Measurements from ENCODE around the gene MTMR1.
A peak's percentile ranks its signal among the peaks of the same experiment; 100 is the strongest.

The MTMR1 gene

GRCh38 chrX:150736475-150736874 is 43.3 kb downstream of the MTMR1 start:
- peak overlapping the region in 8 of 11 experiments; percentile 5 to 50 (median 35); a peak in 8 of 22 replicates for H3K9ac ChIP-seq
- no peak for TF ChIP-seq Cebpa-rat (IDR thresholded peaks at IDR 0.05)
- peak overlapping the region; percentile 44 to 71 (median 62) for H3K4me2 ChIP-seq
- peaks cover 8 to 17% (median 13%) of the 10 kb centered on the region in 10 experiments; a peak in 17 of 20 replicates for H3K4me1 ChIP-seq
- H4K20me1 ChIP-seq = no peaks in the 10 kb centered on the region
- no peak overlapping the region for H3K4me3 ChIP-seq
- H3K9me3 ChIP-seq (replicated peaks in 1 of 11) = no peaks in the 10 kb centered on the region
- no peaks in the 10 kb centered on the region for H3K27me3 ChIP-seq
- H3K27ac ChIP-seq = peak overlapping the region in 10 of 11 experiments; percentile 39 to 73 (median 61); a peak in 18 of 22 replicates
- peaks cover 10 to 48% (median 28%) of the 10 kb centered on the region in 11 experiments; a peak in 17 of 22 replicates for H3K36me3 ChIP-seq

GRCh38 chrX:150752124-150752523 is 58.9 kb downstream of the MTMR1 start:
- no peak for TF ChIP-seq Cebpa-rat (IDR thresholded peaks at IDR 0.05)
- Histone ChIP-seq H3K27ac (no peak overlapping the region), H3K4me3 (no peak overlapping the region), H4K20me1 (no peaks in the 10 kb centered on the region), H3K36me3 (peaks cover 0 to 18% (median 0%) of the 10 kb centered on the region in 11 experiments; a peak in 4 of 22 replicates), H3K27me3 (no peaks in the 10 kb centered on the region), H3K4me1 (no peaks in the 10 kb centered on the region), H3K4me2 (no peak overlapping the region), H3K9me3 (replicated peaks in 1 of 11) (no peaks in the 10 kb centered on the region; a peak in 1 of 22 replicates), H3K9ac (no peak overlapping the region)

GRCh38 chrX:150753357-150753756 is 60.2 kb downstream of the MTMR1 start:
- H3K36me3 ChIP-seq = peaks cover 0 to 18% (median 0%) of the 10 kb centered on the region in 11 experiments; a peak in 4 of 22 replicates
- no peaks in the 10 kb centered on the region; a peak in 1 of 22 replicates for H3K9me3 ChIP-seq (replicated peaks in 1 of 11)
- H4K20me1 ChIP-seq = no peaks in the 10 kb centered on the region
- H3K4me1 ChIP-seq = no peaks in the 10 kb centered on the region
- H3K27ac ChIP-seq = no peak overlapping the region
- H3K4me2 ChIP-seq = no peak overlapping the region
- H3K4me3 ChIP-seq = no peak overlapping the region
- no peaks in the 10 kb centered on the region for H3K27me3 ChIP-seq
- H3K9ac ChIP-seq = no peak overlapping the region
- TF ChIP-seq Cebpa-rat (IDR thresholded peaks at IDR 0.05) = no peak

- Histone ChIP-seq H3K36me3 (peaks cover 0 to 18% (median 0%) of the 10 kb centered on the region in 11 experiments; a peak in 4 of 22 replicates), H3K4me2 (no peak overlapping the region), H3K9me3 (replicated peaks in 1 of 11) (no peaks in the 10 kb centered on the region; a peak in 1 of 22 replicates), H3K4me1 (no peaks in the 10 kb centered on the region), H3K4me3 (no peak overlapping the region), H4K20me1 (no peaks in the 10 kb centered on the region), H3K9ac (no peak overlapping the region), H3K27ac (no peak overlapping the region), H3K27me3 (no peaks in the 10 kb centered on the region)
- no peak for TF ChIP-seq Cebpa-rat (IDR thresholded peaks at IDR 0.05)
Measured at GRCh38 chrX:150753968-150754367, 60.8 kb downstream of the MTMR1 start.

GRCh38 chrX:150757371-150757770 is 64.2 kb downstream of the MTMR1 start:
- H3K9ac ChIP-seq = no peak overlapping the region
- H3K4me1 ChIP-seq = no peaks in the 10 kb centered on the region
- H3K4me3 ChIP-seq = no peak overlapping the region
- peaks cover 0 to 3% (median 0%) of the 10 kb centered on the region in 11 experiments; a peak in 1 of 22 replicates for H4K20me1 ChIP-seq
- H3K27me3 ChIP-seq = no peaks in the 10 kb centered on the region
- no peak overlapping the region for H3K27ac ChIP-seq
- peaks cover 0 to 5% (median 0%) of the 10 kb centered on the region in 11 experiments; a peak in 1 of 22 replicates for H3K36me3 ChIP-seq
- no peak overlapping the region for H3K4me2 ChIP-seq
- H3K9me3 ChIP-seq (replicated peaks in 1 of 11) = no peaks in the 10 kb centered on the region; a peak in 1 of 22 replicates
- no peak for TF ChIP-seq Cebpa-rat (IDR thresholded peaks at IDR 0.05)

- H3K27me3 ChIP-seq = no peaks in the 10 kb centered on the region
- no peak overlapping the region for H3K9ac ChIP-seq
- no peak overlapping the region for H3K27ac ChIP-seq
- H3K4me3 ChIP-seq = no peak overlapping the region
- no peaks in the 10 kb centered on the region for H3K4me1 ChIP-seq
- no peak for TF ChIP-seq Cebpa-rat (IDR thresholded peaks at IDR 0.05)
- peaks cover 0 to 5% (median 0%) of the 10 kb centered on the region in 11 experiments; a peak in 2 of 22 replicates for H3K36me3 ChIP-seq
- no peak overlapping the region for H3K4me2 ChIP-seq
- H4K20me1 ChIP-seq = peaks cover 0 to 11% (median 0%) of the 10 kb centered on the region in 11 experiments; a peak in 1 of 22 replicates
- H3K9me3 ChIP-seq (replicated peaks in 1 of 11) = no peaks in the 10 kb centered on the region
Measured at GRCh38 chrX:150759568-150760416, 66.6 kb downstream of the MTMR1 start.

- H4K20me1 ChIP-seq = peaks cover 0 to 11% (median 0%) of the 10 kb centered on the region in 11 experiments; a peak in 1 of 22 replicates
Measured at GRCh38 chrX:150761176-150761818, 68.1 kb downstream of the MTMR1 start.

GRCh38 chrX:150761819-150762216 is 68.6 kb downstream of the MTMR1 start:
- Histone ChIP-seq H3K27me3 (no peaks in the 10 kb centered on the region), H3K36me3 (peaks cover 0 to 5% (median 0%) of the 10 kb centered on the region in 11 experiments; a peak in 3 of 22 replicates), H4K20me1 (peaks cover 0 to 11% (median 0%) of the 10 kb centered on the region in 11 experiments; a peak in 1 of 22 replicates), H3K4me2 (no peak overlapping the region), H3K9ac (no peak overlapping the region), H3K9me3 (replicated peaks in 1 of 11) (no peaks in the 10 kb centered on the region), H3K4me3 (no peak overlapping the region), H3K4me1 (peaks cover 0 to 6% (median under 1%) of the 10 kb centered on the region in 10 experiments; a peak in 10 of 20 replicates), H3K27ac (no peak overlapping the region)
- no peak for TF ChIP-seq Cebpa-rat (IDR thresholded peaks at IDR 0.05)

More at GRCh38 chrX:150761176-150761818, 68.1 kb downstream of the MTMR1 start:
- Histone ChIP-seq H3K4me1 (peaks cover 0 to 6% (median 0%) of the 10 kb centered on the region in 10 experiments; a peak in 5 of 20 replicates), H3K4me2 (no peak overlapping the region), H3K27me3 (no peaks in the 10 kb centered on the region), H3K27ac (no peak overlapping the region), H3K36me3 (peaks cover 0 to 5% (median 0%) of the 10 kb centered on the region in 11 experiments; a peak in 3 of 22 replicates), H3K9ac (no peak overlapping the region), H3K9me3 (replicated peaks in 1 of 11) (no peaks in the 10 kb centered on the region), H3K4me3 (no peak overlapping the region)
- TF ChIP-seq Cebpa-rat (IDR thresholded peaks at IDR 0.05) = no peak

Measured in BLaER1 treated with 17β-estradiol and CSF1 and Interleukin-3, amounts not matched to agents 10 nM and 100 nM (cell line).